ENCODE results near the gene CLSTN2.

CLSTN2 gene

GRCh38 chr3:140316868-140317400 lies 381.9 kb downstream of the CLSTN2 start:
- no peak for TF ChIP-seq POLR2A (IDR thresholded peaks at IDR 0.05; ENCODE audit: low read depth, low read length)
- TF ChIP-seq POLR2AphosphoS5 (IDR thresholded peaks at IDR 0.05; ENCODE audit: low read depth, low read length), result no peak
- no peak for TF ChIP-seq SPI1 (IDR thresholded peaks at IDR 0.05; ENCODE audit: low read depth, low read length)
- no peak for TF ChIP-seq POU2F2 (IDR thresholded peaks at IDR 0.05; ENCODE audit: low read depth, low read length)
- TF ChIP-seq PAX5 (IDR thresholded peaks at IDR 0.05; ENCODE audit: insufficient read depth, low read length, severe bottlenecking), result no peak
- no peak for TF ChIP-seq TAF1 (IDR thresholded peaks at IDR 0.05; ENCODE audit: low read depth, low read length)
- DNase-seq (ENCODE audit: insufficient read length, low spot score), result no peak
- FAIRE-seq, result no peak

GRCh38 chr3:140319739-140320138 lies 384.8 kb downstream of the CLSTN2 start:
- TF ChIP-seq TAF1 (IDR thresholded peaks at IDR 0.05; ENCODE audit: low read depth, low read length) (no peak), SPI1 (IDR thresholded peaks at IDR 0.05; ENCODE audit: low read depth, low read length) (no peak), POLR2A (IDR thresholded peaks at IDR 0.05; ENCODE audit: low read depth, low read length) (no peak), POLR2AphosphoS5 (IDR thresholded peaks at IDR 0.05; ENCODE audit: low read depth, low read length) (no peak), POU2F2 (IDR thresholded peaks at IDR 0.05; ENCODE audit: low read depth, low read length) (no peak)
- FAIRE-seq (no peak), DNase-seq (ENCODE audit: insufficient read length, low spot score) (no peak)

- FAIRE-seq, result no peak
- TF ChIP-seq POLR2AphosphoS5 (IDR thresholded peaks at IDR 0.05; ENCODE audit: low read depth, low read length) (no peak), PAX5 (IDR thresholded peaks at IDR 0.05; ENCODE audit: insufficient read depth, low read length, severe bottlenecking) (no peak), POLR2A (IDR thresholded peaks at IDR 0.05; ENCODE audit: low read depth, low read length) (no peak), TAF1 (IDR thresholded peaks at IDR 0.05; ENCODE audit: low read depth, low read length) (no peak), POU2F2 (IDR thresholded peaks at IDR 0.05; ENCODE audit: low read depth, low read length) (no peak), SPI1 (IDR thresholded peaks at IDR 0.05; ENCODE audit: low read depth, low read length) (no peak)
- DNase-seq (ENCODE audit: insufficient read length, low spot score), result no peak
These were observed 388.6 kb downstream of the CLSTN2 start for GRCh38 chr3:140323561-140323960.

GRCh38 chr3:140332131-140332530 lies 397.1 kb downstream of the CLSTN2 start:
- TF ChIP-seq POU2F2 (IDR thresholded peaks at IDR 0.05; ENCODE audit: low read depth, low read length), result no peak
- no peak for TF ChIP-seq SPI1 (IDR thresholded peaks at IDR 0.05; ENCODE audit: low read depth, low read length)
- TF ChIP-seq PAX5 (IDR thresholded peaks at IDR 0.05; ENCODE audit: insufficient read depth, low read length, severe bottlenecking), result no peak
- TF ChIP-seq POLR2A (IDR thresholded peaks at IDR 0.05; ENCODE audit: low read depth, low read length), result no peak
- TF ChIP-seq TAF1 (IDR thresholded peaks at IDR 0.05; ENCODE audit: low read depth, low read length), result no peak
- no peak for TF ChIP-seq POLR2AphosphoS5 (IDR thresholded peaks at IDR 0.05; ENCODE audit: low read depth, low read length)
- no peak for DNase-seq (ENCODE audit: insufficient read length, low spot score)
- FAIRE-seq, result no peak

- no peak for DNase-seq (ENCODE audit: insufficient read length, low spot score)
- TF ChIP-seq SPI1 (IDR thresholded peaks at IDR 0.05; ENCODE audit: low read depth, low read length) (no peak), PAX5 (IDR thresholded peaks at IDR 0.05; ENCODE audit: insufficient read depth, low read length, severe bottlenecking) (no peak), POLR2A (IDR thresholded peaks at IDR 0.05; ENCODE audit: low read depth, low read length) (no peak), POU2F2 (IDR thresholded peaks at IDR 0.05; ENCODE audit: low read depth, low read length) (no peak), POLR2AphosphoS5 (IDR thresholded peaks at IDR 0.05; ENCODE audit: low read depth, low read length) (no peak), TAF1 (IDR thresholded peaks at IDR 0.05; ENCODE audit: low read depth, low read length) (no peak)
- FAIRE-seq, result no peak
These were observed 399.3 kb downstream of the CLSTN2 start for GRCh38 chr3:140334132-140334929.

- no peak for DNase-seq (ENCODE audit: insufficient read length, low spot score)
- TF ChIP-seq TAF1 (IDR thresholded peaks at IDR 0.05; ENCODE audit: low read depth, low read length) (no peak), POLR2A (IDR thresholded peaks at IDR 0.05; ENCODE audit: low read depth, low read length) (no peak), POU2F2 (IDR thresholded peaks at IDR 0.05; ENCODE audit: low read depth, low read length) (no peak), PAX5 (IDR thresholded peaks at IDR 0.05; ENCODE audit: insufficient read depth, low read length, severe bottlenecking) (no peak), POLR2AphosphoS5 (IDR thresholded peaks at IDR 0.05; ENCODE audit: low read depth, low read length) (no peak), SPI1 (IDR thresholded peaks at IDR 0.05; ENCODE audit: low read depth, low read length) (no peak)
- no peak for FAIRE-seq
These were observed 401.5 kb downstream of the CLSTN2 start for GRCh38 chr3:140336465-140336864.

- DNase-seq (ENCODE audit: insufficient read length, low spot score), result no peak
- TF ChIP-seq TAF1 (IDR thresholded peaks at IDR 0.05; ENCODE audit: low read depth, low read length) (no peak), PAX5 (IDR thresholded peaks at IDR 0.05; ENCODE audit: insufficient read depth, low read length, severe bottlenecking) (no peak), POU2F2 (IDR thresholded peaks at IDR 0.05; ENCODE audit: low read depth, low read length) (no peak), POLR2AphosphoS5 (IDR thresholded peaks at IDR 0.05; ENCODE audit: low read depth, low read length) (no peak)
- FAIRE-seq, result no peak
These were observed 403.9 kb downstream of the CLSTN2 start for GRCh38 chr3:140338916-140339315.

- DNase-seq (ENCODE audit: insufficient read length, low spot score) (no peak), FAIRE-seq (no peak)
- TF ChIP-seq SPI1 (IDR thresholded peaks at IDR 0.05; ENCODE audit: low read depth, low read length), result no peak
- no peak for TF ChIP-seq PAX5 (IDR thresholded peaks at IDR 0.05; ENCODE audit: insufficient read depth, low read length, severe bottlenecking)
- no peak for TF ChIP-seq POU2F2 (IDR thresholded peaks at IDR 0.05; ENCODE audit: low read depth, low read length)
- TF ChIP-seq POLR2AphosphoS5 (IDR thresholded peaks at IDR 0.05; ENCODE audit: low read depth, low read length), result no peak
- TF ChIP-seq TAF1 (IDR thresholded peaks at IDR 0.05; ENCODE audit: low read depth, low read length), result no peak
These were observed 406.2 kb downstream of the CLSTN2 start for GRCh38 chr3:140341203-140341602.

GRCh38 chr3:140341817-140342403 lies 406.9 kb downstream of the CLSTN2 start:
- FAIRE-seq, result no peak
- DNase-seq (ENCODE audit: insufficient read length, low spot score), result no peak
- TF ChIP-seq POLR2A (IDR thresholded peaks at IDR 0.05; ENCODE audit: low read depth, low read length), result no peak
- no peak for TF ChIP-seq SPI1 (IDR thresholded peaks at IDR 0.05; ENCODE audit: low read depth, low read length)
- no peak for TF ChIP-seq PAX5 (IDR thresholded peaks at IDR 0.05; ENCODE audit: insufficient read depth, low read length, severe bottlenecking)
- TF ChIP-seq POU2F2 (IDR thresholded peaks at IDR 0.05; ENCODE audit: low read depth, low read length), result no peak
- no peak for TF ChIP-seq TAF1 (IDR thresholded peaks at IDR 0.05; ENCODE audit: low read depth, low read length)
- no peak for TF ChIP-seq POLR2AphosphoS5 (IDR thresholded peaks at IDR 0.05; ENCODE audit: low read depth, low read length)
